HG03432 (cell line): ENCODE data around the gene MED12.
A peak's percentile ranks its signal among the peaks of the same experiment; 100 is the strongest.
"Not testable (repeated sequence)": the region's sequence is repeated elsewhere in the genome, so short reads cannot be mapped to it uniquely, and the experiment has no call there.

Experiments used
- ATAC-seq: cut with Tn5 transposase; IDR thresholded peaks from one replicate; pipeline ENCODE4 v1.9.1; 2021; ENCODE audit warnings: mild to moderate bottlenecking, moderate library complexity; ENCODE audit not compliant: unreplicated experiment

MED12 gene

DNA sequence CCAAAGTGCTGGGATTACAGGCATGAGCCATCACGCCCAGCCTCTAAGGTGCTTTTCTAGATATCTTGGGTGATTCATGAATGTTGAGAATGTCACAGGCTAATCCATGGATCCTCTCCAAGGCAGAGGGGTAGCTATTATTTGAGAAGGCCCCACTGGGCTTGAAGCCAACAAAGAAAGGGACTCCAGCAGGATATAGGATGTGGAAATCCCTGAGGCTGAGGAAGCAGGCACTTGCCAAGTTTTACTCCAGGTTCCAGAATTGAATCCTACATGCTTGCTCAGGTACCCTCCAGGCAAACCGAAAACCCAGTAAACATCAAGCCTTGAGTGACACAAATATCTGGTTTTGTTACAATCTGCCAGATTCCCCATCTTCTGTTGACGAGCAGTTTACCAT lies 42.1 kb downstream of the MED12 start:
- ATAC-seq: no peak

DNA sequence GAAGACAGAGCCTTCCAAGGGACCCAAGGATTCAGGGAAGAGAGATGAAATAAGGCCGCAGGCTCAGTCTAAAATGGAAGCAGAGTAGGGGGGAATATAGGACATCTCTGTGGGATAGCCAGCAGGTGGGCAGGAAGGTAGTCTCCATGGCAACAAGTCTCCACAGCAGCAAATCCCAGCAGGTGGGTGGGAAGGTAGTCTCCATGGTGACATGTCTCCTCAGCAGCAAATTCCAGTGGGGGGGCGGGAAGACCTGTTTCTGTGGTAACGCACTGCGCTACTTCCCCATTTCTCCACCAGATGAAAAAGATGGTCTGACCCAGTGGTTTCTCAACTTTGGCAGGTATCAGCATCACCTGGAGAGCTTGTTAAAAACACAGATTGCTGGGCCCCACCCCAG lies 44.6 kb downstream of the MED12 start:
- ATAC-seq: no peak

DNA sequence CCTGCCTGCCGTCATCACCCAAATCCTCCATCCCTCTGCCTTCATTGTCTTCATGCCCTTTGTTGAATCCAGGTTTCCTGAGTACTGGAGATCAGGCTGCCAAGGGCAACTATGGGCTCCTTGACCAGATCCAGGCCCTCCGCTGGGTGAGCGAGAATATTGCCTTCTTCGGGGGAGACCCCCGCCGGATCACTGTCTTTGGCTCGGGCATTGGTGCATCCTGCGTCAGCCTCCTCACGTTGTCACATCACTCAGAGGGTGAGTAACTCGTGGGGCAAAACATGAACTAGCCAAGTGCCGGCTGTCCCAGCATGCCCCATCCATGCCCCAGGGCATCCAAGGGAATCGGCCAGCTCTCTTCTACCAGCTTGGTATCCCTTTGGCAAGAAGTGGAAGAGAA lies 45.7 kb downstream of the MED12 start:
- no peak for ATAC-seq

DNA sequence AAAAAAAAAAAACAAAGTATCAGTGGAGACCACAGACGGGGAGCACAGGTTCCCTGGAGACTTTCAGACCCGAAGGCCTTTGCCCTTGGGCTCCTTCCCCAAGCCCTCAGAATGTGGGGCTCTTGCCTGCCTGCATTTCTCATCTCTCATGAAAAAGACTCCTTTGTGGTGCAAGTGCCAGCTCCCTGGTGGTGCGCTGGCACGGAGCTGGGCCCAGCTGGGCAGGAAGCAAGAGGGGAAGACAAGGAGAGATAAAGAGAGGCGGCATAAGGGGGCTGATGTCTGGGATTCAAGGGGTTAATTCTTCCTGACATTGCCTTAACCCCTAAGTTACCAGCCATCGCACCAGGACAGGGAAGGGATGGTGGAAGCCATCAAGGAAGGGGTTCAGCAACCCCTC lies 48.1 kb downstream of the MED12 start:
- ATAC-seq: no peak

DNA sequence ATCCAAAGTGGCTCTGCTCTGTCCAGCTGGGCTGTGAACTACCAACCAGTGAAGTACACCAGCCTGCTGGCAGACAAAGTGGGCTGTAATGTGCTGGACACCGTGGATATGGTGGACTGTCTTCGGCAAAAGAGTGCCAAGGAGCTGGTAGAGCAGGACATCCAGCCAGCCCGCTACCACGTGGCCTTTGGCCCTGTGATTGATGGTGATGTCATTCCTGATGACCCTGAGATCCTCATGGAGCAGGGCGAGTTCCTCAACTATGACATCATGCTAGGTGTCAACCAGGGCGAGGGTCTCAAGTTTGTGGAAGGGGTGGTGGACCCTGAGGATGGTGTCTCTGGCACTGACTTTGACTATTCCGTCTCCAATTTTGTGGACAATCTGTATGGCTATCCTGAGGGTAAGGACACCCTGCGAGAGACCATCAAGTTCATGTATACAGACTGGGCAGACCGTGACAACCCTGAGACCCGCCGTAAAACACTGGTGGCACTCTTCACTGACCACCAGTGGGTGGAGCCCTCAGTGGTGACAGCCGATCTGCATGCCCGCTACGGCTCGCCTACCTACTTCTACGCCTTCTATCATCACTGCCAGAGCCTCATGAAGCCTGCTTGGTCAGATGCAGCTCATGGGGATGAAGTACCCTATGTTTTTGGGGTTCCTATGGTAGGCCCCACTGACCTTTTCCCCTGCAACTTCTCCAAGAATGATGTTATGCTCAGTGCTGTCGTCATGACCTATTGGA lies 48.8 kb downstream of the MED12 start:
- ATAC-seq: no peak

DNA sequence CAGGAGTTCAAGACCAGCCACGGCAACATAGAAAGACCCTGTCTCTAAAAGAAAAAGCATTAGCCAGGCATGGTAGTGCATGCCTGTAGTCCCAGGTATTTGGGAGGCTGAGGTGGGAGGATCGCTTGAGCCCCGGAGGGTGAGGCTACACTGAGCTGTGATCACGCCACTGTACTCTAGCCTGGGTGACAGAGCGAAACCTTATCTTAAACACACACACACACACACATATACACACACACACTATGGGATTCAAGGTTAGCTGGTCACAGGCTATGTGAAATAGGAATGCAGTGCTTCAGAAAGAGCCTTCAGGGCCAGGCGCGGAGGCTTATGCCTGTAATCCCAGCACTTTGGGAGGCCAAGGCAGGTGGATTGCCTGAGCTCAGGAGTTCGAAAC lies 49.7 kb downstream of the MED12 start:
- ATAC-seq: no peak

DNA sequence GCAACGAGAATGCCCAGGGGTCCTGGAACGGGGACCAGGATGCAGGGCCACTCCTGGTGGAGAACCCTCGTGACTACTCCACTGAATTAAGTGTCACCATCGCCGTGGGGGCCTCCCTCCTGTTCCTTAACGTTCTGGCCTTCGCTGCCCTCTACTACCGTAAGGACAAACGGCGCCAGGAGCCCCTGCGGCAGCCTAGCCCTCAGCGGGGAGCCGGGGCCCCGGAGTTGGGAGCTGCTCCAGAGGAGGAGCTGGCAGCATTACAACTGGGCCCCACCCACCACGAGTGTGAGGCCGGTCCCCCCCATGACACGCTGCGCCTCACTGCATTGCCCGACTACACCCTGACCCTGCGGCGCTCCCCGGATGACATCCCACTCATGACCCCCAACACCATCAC lies 51.2 kb downstream of the MED12 start:
- no peak for ATAC-seq

DNA sequence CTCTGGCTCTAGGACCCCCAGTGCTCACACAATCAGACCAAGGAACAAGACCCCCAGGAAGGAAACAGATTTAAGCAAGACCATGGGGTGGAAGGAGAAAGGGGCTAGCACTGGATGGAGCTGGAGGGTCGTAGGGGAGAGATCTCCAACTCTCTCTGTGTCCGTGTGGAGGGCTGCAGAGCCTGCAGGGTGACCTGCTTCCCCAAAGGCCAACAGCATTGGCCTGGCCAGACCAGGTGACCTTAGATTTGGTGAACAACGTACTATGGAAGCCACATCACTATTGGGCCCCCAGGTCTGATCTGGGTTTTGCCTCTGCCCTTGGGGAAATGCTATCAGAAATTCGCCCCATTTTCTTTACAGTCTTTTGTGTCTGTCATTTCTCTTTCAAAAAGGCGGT lies 52.3 kb downstream of the MED12 start:
- ATAC-seq: no peak

DNA sequence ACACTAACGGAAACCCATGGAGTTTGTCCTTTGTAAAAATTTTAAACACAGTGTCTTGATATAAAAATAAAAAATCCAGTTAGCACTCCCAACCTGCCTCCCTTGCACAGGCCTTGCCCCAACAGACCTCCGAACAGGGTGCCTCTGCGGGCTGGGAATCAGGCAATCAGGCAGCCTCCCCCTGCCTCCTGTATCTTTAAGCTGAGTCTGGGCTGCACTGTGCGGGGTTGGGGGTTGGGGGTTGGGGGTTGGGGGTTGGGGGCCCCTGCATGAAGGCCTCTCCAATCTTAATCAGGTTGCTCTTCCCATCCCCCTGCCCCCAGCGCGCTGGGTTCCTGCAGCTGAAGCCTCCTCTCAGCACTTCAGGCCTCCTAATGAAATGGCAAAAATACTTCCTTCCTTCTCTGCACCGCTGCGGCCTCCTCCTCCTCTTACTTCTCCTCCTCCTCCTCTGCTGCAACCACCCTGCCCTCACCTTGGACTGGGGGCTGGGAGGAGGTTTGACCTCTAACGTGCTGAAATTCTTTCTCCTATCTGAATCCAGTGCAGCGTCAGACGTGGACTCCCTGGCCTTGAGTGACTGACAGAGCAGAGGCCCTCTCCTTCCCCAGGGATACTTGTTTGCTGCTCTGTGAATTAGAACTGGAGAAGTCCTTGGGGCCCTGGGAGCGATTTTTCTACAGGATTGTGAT lies 52.9 kb downstream of the MED12 start:
- ATAC-seq: no peak

DNA sequence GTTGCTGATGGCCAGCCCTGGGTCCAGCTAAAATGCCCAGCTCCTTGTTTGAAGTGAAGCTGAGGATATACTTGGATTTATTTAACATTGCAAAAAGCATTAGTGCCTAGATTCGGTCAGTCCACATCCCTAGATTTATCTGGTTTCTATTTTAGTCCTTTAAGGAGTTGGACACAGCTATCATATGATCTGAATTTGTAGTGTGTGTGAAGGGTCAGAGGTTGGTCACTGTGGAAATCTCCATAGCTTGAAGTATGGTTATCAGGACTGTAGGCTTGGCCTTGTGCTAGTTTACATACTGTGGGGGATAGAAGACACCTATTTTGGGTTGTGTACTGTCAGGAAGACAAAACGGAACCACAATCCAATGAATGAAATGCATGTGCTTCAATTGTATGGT lies 55.0 kb downstream of the MED12 start:
- no peak for ATAC-seq

DNA sequence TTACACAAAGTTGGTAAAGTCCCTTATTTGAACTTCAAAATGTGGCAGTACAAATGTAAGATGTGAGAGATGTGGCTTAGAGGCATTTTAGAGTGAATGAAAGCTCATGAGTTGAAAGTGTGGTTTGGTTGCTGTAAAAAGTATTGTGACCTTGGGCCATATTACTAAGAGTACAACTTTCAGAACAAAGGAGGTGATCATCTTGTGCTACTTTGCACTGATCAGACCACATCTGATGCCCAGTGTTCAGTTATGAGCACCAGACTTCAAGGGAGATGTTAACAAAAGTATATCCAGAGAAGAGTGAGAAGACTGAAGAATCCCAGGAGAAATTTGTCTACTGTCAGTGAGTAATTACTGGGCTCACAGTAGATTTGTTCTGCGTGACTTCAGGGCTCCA lies 56.4 kb downstream of the MED12 start:
- ATAC-seq: no peak

DNA sequence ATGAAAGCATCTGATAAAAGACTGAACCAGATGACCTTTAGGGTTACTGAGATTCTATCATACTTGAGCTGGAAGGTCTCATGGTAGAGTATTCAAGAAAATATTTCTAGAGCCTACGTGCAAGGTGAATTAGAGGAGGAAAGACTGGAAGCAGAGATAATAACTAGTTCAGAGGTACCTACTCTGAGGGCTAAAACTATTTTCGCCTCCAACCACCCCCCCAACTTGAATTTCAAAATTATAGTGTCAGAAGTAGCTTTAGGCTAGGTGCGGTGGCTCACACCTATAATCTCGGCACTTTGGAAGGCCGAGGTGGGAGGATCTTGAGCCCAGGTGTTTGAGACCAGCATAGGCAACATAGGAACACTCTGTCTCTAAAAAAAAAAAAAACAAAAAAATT lies 57.1 kb downstream of the MED12 start:
- ATAC-seq: no peak

DNA sequence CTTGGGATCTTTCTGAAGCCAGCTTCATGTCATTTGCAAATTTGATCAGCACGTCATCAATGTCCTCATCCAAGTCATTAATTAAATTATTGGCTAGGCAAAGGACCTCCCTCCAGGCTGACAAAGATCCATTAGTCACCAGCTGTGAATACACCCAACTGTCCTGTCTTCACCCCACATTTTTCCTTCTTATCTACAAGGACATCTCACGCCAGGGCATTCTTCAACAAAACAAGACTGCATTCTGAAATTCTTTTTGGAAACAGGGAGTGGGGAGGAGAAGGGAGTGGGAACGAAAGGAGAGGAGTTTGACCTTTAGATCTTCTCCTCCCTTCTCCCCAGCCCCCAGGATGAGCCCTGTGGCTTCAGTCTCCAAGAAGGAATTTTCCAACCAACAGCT lies 58.9 kb downstream of the MED12 start:
- ATAC-seq: no peak

DNA sequence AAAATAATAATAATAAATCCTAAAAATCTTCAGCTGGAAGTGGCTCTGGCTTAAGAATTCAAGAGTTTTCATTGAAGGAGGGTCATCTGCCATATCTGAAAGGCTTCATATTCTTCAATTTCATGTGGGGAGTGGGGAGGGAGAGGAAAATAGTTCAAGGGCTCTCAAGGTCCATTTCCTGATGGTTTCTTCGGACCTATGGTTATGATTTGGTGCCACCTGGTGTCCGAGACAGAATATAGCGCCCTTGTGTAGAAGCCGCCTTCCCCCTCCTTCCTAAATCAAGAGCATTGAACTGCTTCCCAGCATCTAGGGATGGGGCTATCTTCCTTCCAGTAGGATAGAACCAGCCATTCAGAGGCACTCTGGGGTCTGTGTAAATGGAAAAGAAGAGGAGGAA lies 60.5 kb downstream of the MED12 start:
- ATAC-seq: no peak

DNA sequence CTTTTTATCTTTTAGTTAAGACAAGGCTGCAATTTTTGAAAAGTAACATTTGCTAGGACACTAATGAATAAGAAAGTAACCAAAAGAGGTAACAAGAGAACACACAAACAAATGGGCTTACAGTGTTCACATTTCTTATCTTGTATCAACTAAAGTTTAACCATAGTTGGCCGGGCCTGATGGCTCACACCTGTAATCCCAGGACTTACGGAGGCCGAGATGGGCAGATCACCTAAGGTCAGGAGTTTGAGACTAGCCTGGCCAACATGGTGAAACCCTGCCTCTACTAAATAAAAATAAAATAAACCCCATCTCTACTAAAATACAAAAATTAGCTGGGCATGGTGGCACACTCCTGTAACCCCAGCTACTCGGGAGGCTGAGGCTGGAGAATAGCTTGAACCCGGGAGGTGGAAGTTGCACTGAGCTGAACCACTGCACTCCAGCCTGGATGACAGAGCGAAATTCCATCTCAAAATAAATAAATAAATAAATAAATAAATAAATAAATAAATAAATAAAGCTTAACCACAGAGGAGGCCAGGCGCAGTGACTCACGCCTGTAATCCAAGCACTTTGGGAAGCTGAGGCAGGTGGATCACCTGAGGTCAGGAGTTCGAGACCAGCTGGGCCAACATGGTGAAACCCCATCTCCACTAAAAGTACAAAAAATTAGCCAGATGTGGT lies 62.3 kb downstream of the MED12 start:
- not testable (repeated sequence) for ATAC-seq

DNA sequence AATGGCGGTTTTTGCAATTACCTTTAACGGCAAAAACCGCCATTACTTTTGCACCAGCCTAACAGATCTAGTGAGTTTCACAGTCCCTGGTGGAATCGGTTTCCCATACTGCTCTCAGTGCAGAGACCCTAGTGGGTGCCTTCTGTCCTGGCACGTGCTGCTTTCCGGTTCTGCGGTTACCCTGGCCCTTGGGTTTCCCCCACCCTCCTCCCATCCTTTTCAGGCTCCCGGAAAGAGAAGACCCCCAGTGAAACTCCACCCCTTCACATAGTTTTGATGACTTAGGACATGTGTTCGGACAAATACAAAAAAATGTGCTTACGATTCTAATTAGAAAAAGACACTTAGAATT lies 63.1 kb downstream of the MED12 start:
- ATAC-seq: peak; percentile 50

DNA sequence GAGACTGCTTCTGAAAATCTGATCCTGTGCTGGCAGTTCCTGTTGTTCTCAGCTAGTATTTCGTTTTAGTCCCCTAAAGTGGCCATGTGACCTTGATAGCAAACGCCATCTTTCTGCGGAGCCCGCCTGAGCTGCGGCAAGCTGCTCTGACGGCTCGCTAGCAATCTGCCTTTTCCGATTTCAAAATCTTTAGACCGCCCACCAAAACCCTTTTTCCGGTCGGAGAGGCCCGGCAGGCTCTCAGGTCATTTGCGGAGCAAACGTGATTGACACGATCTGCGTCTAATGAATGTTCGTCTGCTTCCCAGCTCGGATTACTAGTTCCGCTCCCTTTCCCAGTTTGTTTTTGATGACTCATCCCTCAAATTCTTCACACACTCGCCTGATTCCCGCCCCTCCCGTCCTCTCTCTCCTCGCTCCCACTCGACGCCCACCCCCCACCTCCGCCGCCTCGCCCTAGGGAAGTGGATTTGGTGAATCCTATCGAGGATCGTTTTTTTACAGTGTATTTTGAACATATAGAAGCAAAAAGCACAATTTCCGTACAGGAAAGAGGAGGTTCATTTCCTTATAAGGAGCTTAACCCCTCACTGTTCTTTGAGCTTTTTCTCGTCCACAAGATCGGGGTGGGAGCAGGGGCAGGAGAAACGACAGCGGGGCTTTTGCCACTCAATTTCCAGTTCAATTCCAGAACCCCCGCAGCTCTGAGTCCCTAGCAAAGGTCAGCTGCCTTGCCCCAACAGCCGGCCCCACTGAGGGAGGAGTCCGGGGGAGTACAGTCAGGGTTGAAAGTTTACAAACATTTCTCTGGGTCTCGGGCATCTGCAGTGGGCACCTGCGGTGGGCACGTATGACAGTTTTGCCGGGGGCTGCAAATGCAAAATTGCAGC lies 63.8 kb downstream of the MED12 start:
- peak; percentile 92 for ATAC-seq

DNA sequence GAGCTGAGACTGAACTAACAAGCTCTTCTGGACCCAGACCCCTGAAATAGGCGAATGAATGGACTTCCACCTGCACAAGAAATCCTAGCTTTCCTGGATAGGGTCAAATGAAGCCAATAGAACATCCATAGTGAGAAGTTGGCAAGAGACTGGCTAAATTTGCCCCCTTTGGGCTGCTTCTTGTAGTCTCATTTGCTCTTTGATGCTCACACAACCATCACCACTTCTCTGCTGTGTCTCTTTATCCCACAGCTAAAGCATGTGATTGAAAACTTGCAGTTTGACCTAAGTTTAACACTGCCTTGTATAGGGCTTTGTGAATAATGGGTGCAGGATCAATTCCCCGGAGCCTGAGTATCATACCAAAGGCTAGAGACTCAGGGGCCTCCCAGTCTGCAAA lies 64.5 kb downstream of the MED12 start:
- no peak for ATAC-seq

DNA sequence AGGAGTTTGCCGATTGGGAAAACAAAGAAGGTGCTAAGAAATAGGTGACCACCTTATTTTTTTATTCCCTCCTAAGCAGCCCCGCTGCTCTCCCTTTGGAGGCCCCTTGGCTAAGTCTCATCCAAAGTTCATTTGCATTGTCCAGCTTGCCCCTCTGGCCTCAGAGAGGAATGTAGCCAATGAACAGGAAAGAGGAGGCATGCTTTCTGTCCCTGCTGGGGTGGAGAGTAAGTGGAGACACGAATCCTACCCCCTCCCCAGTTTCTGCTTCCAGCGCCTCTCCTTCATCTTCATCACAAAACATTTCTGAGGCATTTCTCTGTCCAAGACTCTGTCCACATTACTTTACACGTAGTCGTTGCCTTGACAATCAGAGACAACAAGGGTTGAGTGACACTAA lies 64.9 kb downstream of the MED12 start:
- no peak for ATAC-seq

DNA sequence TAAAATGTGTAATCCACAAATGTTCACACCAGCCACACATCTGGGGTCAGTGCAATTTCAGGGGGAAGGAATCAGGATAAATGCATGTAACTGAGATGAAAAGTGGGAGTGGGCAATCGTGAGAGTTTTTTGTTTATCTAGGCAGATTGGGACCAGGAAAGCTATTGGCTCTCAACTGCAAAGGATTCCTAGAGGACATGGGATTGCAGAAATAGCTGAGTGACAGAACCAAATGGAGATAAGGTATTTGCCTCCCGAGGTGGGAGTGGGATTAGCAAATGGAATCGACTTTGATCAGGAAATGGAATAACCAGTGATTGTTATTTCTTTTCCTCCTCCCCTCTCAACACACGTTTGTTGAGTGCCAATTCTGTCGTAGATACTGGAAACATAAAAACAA lies 65.7 kb downstream of the MED12 start:
- ATAC-seq: no peak

DNA sequence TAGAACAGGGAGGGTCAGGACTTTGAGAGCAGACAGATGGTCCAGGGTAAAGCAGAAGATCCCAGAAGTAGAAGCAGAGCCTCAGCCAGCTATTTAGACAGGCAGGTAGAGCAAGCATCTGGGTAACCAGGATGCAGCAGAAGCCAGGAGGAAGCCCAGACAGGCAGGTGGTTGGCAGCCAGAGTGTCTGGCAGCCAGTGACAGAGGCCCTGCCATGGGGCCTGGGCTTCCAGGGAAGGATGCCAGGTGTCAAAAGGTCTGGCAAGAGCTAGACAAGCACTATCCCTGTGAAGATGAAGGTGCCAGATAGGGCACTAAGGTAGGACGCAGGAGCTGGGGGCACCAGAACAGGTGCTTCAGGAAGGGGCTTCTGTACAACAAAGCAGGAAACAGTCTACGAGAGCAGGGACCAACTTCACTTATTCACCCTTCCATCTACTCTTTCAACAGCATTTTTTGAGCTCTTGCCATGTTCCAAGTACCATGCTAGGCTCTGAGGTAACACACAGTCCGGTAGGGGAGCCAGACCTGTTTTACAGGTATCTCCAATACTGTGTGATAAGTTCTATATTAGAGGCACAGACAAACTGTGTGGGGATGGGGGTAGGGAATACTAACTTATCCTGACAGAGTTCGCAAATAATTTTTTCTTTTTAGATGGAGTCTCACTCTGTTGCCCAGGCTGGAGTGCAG lies 66.6 kb downstream of the MED12 start:
- no peak for ATAC-seq
